DND-41 (cell line): ENCODE results near the gene EFHC1.
A peak's percentile ranks its signal among the peaks of the same experiment; 100 is the strongest.

Experiments
- ATAC-seq: fragments of 200-7000 bp; cut with Tn5 transposase; 3 replicates; pipeline ENCODE4 v1.9.1; 2021; ENCODE audit warnings: low read depth; ENCODE audit not compliant: insufficient read depth
- DNase-seq: peaks from one replicate; pipeline ENCODE4 v3.0.0-alpha.2; 2020
- H2AFZ ChIP-seq: 2 replicates; pipeline ENCODE4 v1.6.0; 2012; ENCODE audit warnings: low read depth, low read length
- H3K27ac ChIP-seq: 2 replicates; pipeline ENCODE4 v1.5.1; 2012; ENCODE audit warnings: low read length, inconsistent platforms
- H3K27me3 ChIP-seq: fragments of 200-600 bp; sonication (generic); 2 replicates; pipeline ENCODE4 v1.6.0; 2012; ENCODE audit warnings: low read length, mild to moderate bottlenecking, inconsistent platforms; ENCODE audit not compliant: insufficient read depth, poor library complexity
- H3K36me3 ChIP-seq: 2 replicates; pipeline ENCODE4 v1.5.1; 2012; ENCODE audit warnings: low read length, inconsistent platforms; ENCODE audit not compliant: insufficient read depth
- H3K4me1 ChIP-seq: 2 replicates; pipeline ENCODE4 v1.5.1; 2012; ENCODE audit warnings: mild to moderate bottlenecking, low read length; ENCODE audit not compliant: insufficient read depth
- H3K4me2 ChIP-seq: 2 replicates; pipeline ENCODE4 v1.6.0; 2012; ENCODE audit warnings: mild to moderate bottlenecking, moderate library complexity, low read length, inconsistent platforms; ENCODE audit not compliant: insufficient read depth
- H3K4me3 ChIP-seq, 2 experiments: fragments of 200-600 bp in 1 of 2; shearing (Covaris generic) in 1 of 2; 2 replicates each; pipeline ENCODE4 v1.5.1; 2012 to 2016; ENCODE audit warnings: inconsistent platforms in 2 of 2, low read length in 2 of 2, mild to moderate bottlenecking in 2 of 2, low read depth in 1 of 2, moderate library complexity in 1 of 2
- H3K79me2 ChIP-seq: 2 replicates; pipeline ENCODE4 v1.6.0; 2012; ENCODE audit warnings: low read length, inconsistent platforms; ENCODE audit not compliant: insufficient read depth
- H3K9ac ChIP-seq: 2 replicates; pipeline ENCODE4 v1.6.0; 2012; ENCODE audit warnings: low read depth, mild to moderate bottlenecking, inconsistent platforms, low read length, moderate library complexity
- H3K9me3 ChIP-seq: 2 replicates; pipeline ENCODE4 v1.5.1; 2012; ENCODE audit warnings: low read length, moderate library complexity, mild to moderate bottlenecking, inconsistent platforms; ENCODE audit not compliant: insufficient read depth, severe bottlenecking
- H4K20me1 ChIP-seq: 2 replicates; pipeline ENCODE4 v1.6.0; 2012; ENCODE audit warnings: low read length; ENCODE audit not compliant: insufficient read depth
- CTCF ChIP-seq: IDR thresholded peaks from 2 replicates; pipeline ENCODE4 v1.5.1; 2012; ENCODE audit warnings: borderline replicate concordance, low read length, moderate library complexity, mild to moderate bottlenecking; ENCODE audit not compliant: poor library complexity, severe bottlenecking; ENCODE audit errors: extremely low read depth
- EZH2 ChIP-seq: IDR thresholded peaks from 3 replicates; pipeline ENCODE4 v1.6.1; 2012; ENCODE audit warnings: borderline replicate concordance, low read depth, mild to moderate bottlenecking, moderate library complexity, low read length, inconsistent platforms; ENCODE audit not compliant: severe bottlenecking

Gene EFHC1

GRCh38 chr6:52415333-52415732 lies 4.8 kb upstream of the EFHC1 start:
- Histone ChIP-seq H3K36me3 (no peaks in the 10 kb centered on the region), H3K79me2 (peaks cover 2% of the 10 kb centered on the region; the same call in 1 of the 2 replicates), H3K4me3 (no peak overlapping the region), H4K20me1 (no peaks in the 10 kb centered on the region), H3K4me1 (peaks cover 15% of the 10 kb centered on the region), H3K27ac (no peak overlapping the region), H3K9me3 (no peaks in the 10 kb centered on the region), H3K27me3 (no peaks in the 10 kb centered on the region), H2AFZ (no peak overlapping the region), H3K9ac (no peak overlapping the region), H3K4me2 (no peak overlapping the region)
- TF ChIP-seq EZH2, result no peak
- no peak for TF ChIP-seq CTCF
- DNase-seq, result no peak
- no peak for ATAC-seq

DNA sequence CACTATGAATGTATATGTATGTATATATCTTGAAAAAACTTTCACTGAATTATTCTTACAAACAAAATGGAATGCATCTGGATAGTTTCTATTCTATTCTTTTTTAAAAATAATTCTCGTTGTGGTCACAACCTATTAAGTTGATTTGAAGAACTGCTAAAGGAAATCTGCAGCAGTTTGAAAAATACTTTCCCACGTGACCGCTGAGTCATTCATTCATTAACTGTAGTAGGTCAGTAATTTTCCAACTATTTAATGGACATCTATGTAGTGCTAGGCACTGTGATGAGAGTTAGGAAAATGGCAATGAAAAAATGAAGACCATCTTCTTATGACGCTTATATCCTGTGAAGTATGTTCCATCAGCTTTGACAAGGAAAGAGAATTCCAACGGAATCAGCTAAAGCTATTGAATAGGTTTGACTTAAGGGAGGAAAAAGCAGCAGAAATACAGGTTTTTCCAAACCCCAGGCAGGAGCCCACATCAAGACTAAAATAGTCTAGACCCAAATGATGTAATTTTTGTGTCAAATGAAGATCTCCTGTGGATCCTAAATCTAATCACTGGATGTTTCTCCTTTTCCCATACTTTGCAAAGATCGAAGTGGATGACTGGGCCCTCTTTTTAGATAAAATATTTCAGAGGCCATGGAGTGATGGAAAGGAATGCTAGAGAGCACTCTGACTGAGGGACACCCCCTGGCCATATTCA lies 4.1 kb upstream of the EFHC1 start:
- no peak for DNase-seq

GRCh38 chr6:52416629-52417151 lies 3.5 kb upstream of the EFHC1 start:
- H3K4me2 ChIP-seq, result no peak overlapping the region
- DNase-seq (peak; percentile 54), ATAC-seq (peak; percentile 28)
- H3K27me3 ChIP-seq, result no peaks in the 10 kb centered on the region
- no peak overlapping the region for H3K9ac ChIP-seq
- no peaks in the 10 kb centered on the region for H3K9me3 ChIP-seq
- H3K36me3 ChIP-seq, result no peaks in the 10 kb centered on the region
- H2AFZ ChIP-seq, result no peak overlapping the region
- H3K79me2 ChIP-seq, result peaks cover 5% of the 10 kb centered on the region; the same call in 1 of the 2 replicates
- H3K27ac ChIP-seq, result no peak overlapping the region
- no peak overlapping the region for H3K4me3 ChIP-seq
- H4K20me1 ChIP-seq, result no peaks in the 10 kb centered on the region
- peaks cover 29% of the 10 kb centered on the region for H3K4me1 ChIP-seq
- TF ChIP-seq EZH2 (no peak), CTCF (peak; percentile 90)

More for the DNA sequence above, 4.1 kb upstream of the EFHC1 start:
- H3K9ac ChIP-seq, result no peak overlapping the region
- no peak overlapping the region for H2AFZ ChIP-seq
- no peaks in the 10 kb centered on the region for H3K27me3 ChIP-seq
- no peaks in the 10 kb centered on the region for H3K36me3 ChIP-seq
- no peak overlapping the region for H3K4me2 ChIP-seq
- TF ChIP-seq EZH2, result no peak
- no peak overlapping the region for H3K4me3 ChIP-seq
- peaks cover 5% of the 10 kb centered on the region; the same call in 1 of the 2 replicates for H3K79me2 ChIP-seq
- H4K20me1 ChIP-seq, result no peaks in the 10 kb centered on the region
- peaks cover 23% of the 10 kb centered on the region for H3K4me1 ChIP-seq
- no peaks in the 10 kb centered on the region for H3K9me3 ChIP-seq
- ATAC-seq, result no peak
- H3K27ac ChIP-seq, result no peak overlapping the region

- Histone ChIP-seq H3K79me2 (peaks cover 5% of the 10 kb centered on the region; the same call in 1 of the 2 replicates), H3K9me3 (no peaks in the 10 kb centered on the region), H3K4me1 (peaks cover 29% of the 10 kb centered on the region), H3K9ac (no peak overlapping the region), H3K27ac (no peak overlapping the region), H2AFZ (no peak overlapping the region), H4K20me1 (no peaks in the 10 kb centered on the region), H3K27me3 (no peaks in the 10 kb centered on the region), H3K36me3 (no peaks in the 10 kb centered on the region), H3K4me2 (no peak overlapping the region), H3K4me3 (no peak overlapping the region)
- no peak for TF ChIP-seq EZH2
- no peak for TF ChIP-seq CTCF
- no peak for ATAC-seq
- DNase-seq, result no peak
Measured at GRCh38 chr6:52417675-52418111, 2.4 kb upstream of the EFHC1 start.
